GM23338 (cell line): Measurements from ENCODE around the gene MT1E. TPM values are rescaled to one million over a fixed set of nuclear protein-coding genes. Genes with fewer than 3 reads are reported as not detected.

Experiments used
- ATAC-seq: fragments of 200-7000 bp; cut with Tn5 transposase; 3 replicates; pipeline ENCODE4 v1.9.1; 2020
- DNase-seq: peaks from one replicate; pipeline ENCODE4 v3.0.0-alpha.2; 2015; ENCODE audit warnings: low spot score
- H2AFZ ChIP-seq: fragments of 200-600 bp; sonication (generic); 2 replicates; pipeline ENCODE4 v1.8.0; 2016; ENCODE audit warnings: antibody characterized with exemption, mild to moderate bottlenecking, moderate library complexity
- H3F3A ChIP-seq: fragments of 200-600 bp; sonication (generic); replicated peaks from 2 replicates; pipeline ENCODE4 v1.8.0; 2017; ENCODE audit warnings: antibody characterized with exemption, mixed run types, low read depth
- H3K27ac ChIP-seq: fragments of 200-600 bp; sonication (generic); 2 replicates; pipeline ENCODE4 v1.6.1; 2016; ENCODE audit warnings: low read depth
- H3K27me3 ChIP-seq: fragments of 200-600 bp; sonication (generic); 2 replicates; pipeline ENCODE4 v1.8.0; 2016; ENCODE audit warnings: mild to moderate bottlenecking, mixed run types, moderate library complexity; ENCODE audit not compliant: insufficient read depth
- H3K36me3 ChIP-seq: fragments of 200-600 bp; sonication (generic); 2 replicates; pipeline ENCODE4 v1.8.0; 2016; ENCODE audit warnings: mild to moderate bottlenecking; ENCODE audit not compliant: insufficient read depth
- H3K4me1 ChIP-seq: fragments of 200-600 bp; sonication (generic); 2 replicates; pipeline ENCODE4 v1.8.0; 2016; ENCODE audit warnings: mild to moderate bottlenecking, moderate library complexity; ENCODE audit not compliant: insufficient read depth
- H3K4me2 ChIP-seq: fragments of 200-600 bp; sonication (generic); 2 replicates; pipeline ENCODE4 v1.7.1; 2017; ENCODE audit warnings: mixed run types
- H3K4me3 ChIP-seq: fragments of 200-600 bp; sonication (generic); 2 replicates; pipeline ENCODE4 v1.6.1; 2016; ENCODE audit warnings: mixed run types
- H3K79me2 ChIP-seq: fragments of 200-600 bp; sonication (generic); replicated peaks from 2 replicates; pipeline ENCODE4 v1.8.0; 2017; ENCODE audit warnings: mild to moderate bottlenecking; ENCODE audit not compliant: insufficient read depth
- H3K9me2 ChIP-seq: fragments of 200-600 bp; sonication (generic); 2 replicates; pipeline ENCODE4 v1.8.0; 2017; ENCODE audit not compliant: insufficient read depth
- H4K20me1 ChIP-seq: fragments of 200-600 bp; sonication (generic); replicated peaks from 2 replicates; pipeline ENCODE4 v1.8.0; 2017; ENCODE audit warnings: mild to moderate bottlenecking; ENCODE audit not compliant: insufficient read depth
- H3K27ac Mint-ChIP-seq: 2 replicates; pipeline ENCODE4 v1.8.0; 2020; ENCODE audit warnings: inconsistent platforms, mild to moderate bottlenecking, moderate library complexity, mixed read lengths
- H3K27me3 Mint-ChIP-seq: 3 replicates; pipeline ENCODE4 v1.8.0; 2022; ENCODE audit warnings: low read depth, mild to moderate bottlenecking, moderate library complexity, mixed read lengths, inconsistent platforms; ENCODE audit not compliant: insufficient read depth, poor library complexity
- H3K36me3 Mint-ChIP-seq: 3 replicates; pipeline ENCODE4 v1.8.0; 2021; ENCODE audit warnings: low read depth, mild to moderate bottlenecking, inconsistent platforms, moderate library complexity, mixed read lengths
- H3K4me1 Mint-ChIP-seq: 3 replicates; pipeline ENCODE4 v1.8.0; 2020; ENCODE audit warnings: mild to moderate bottlenecking, inconsistent platforms, mixed read lengths
- H3K4me3 Mint-ChIP-seq: 3 replicates; pipeline ENCODE4 v1.8.0; 2021; ENCODE audit warnings: moderate library complexity, mild to moderate bottlenecking, inconsistent platforms, mixed read lengths
- H3K9me3 Mint-ChIP-seq: 3 replicates; pipeline ENCODE4 v1.8.0; 2020; ENCODE audit warnings: moderate library complexity, mild to moderate bottlenecking, inconsistent platforms, mixed read lengths
- CREB1 ChIP-seq: fragments of 250-450 bp; sonication (Bioruptor Pico); IDR thresholded peaks from 2 replicates; pipeline ENCODE4 v1.5.0; 2020; ENCODE audit warnings: low read depth, mild to moderate bottlenecking, moderate library complexity
- EZH2 ChIP-seq: fragments of 200-600 bp; sonication (generic); IDR thresholded peaks from one replicate; pipeline ENCODE4 v1.8.0; 2017; ENCODE audit warnings: antibody characterized with exemption, mild to moderate bottlenecking, low read depth; ENCODE audit not compliant: unreplicated experiment
- POLR2AphosphoS5 ChIP-seq: IDR thresholded peaks from 2 replicates; pipeline ENCODE4 v1.6.1; 2016; ENCODE audit warnings: antibody characterized with exemption, low read depth
- STAT1 ChIP-seq: IDR thresholded peaks from one replicate; pipeline ENCODE4 v1.6.1; 2016; ENCODE audit warnings: antibody characterized with exemption; ENCODE audit not compliant: unreplicated experiment
- polyA plus RNA-seq: library from polyadenylated mRNA; unstranded; fragments of >200 nt; fragmentation: Nextera tagmentation; extraction: Ambion mirVana; gene quantifications from 2 replicates; pipeline ENCODE4 v1.2.1, GENCODE V29; 2016
- total RNA-seq: library from RNA; depleted of rRNA; stranded (reverse); fragments of >200 nt; shearing (Covaris generic); gene quantifications from 2 replicates; pipeline ENCODE4 v1.2.3, GENCODE V29; 2014
- TF ChIP-seq, protein P1 (sequence below): IDR thresholded peaks from one replicate; pipeline ENCODE4 v1.6.1; 2018; ENCODE audit warnings: antibody characterized with exemption; ENCODE audit not compliant: unreplicated experiment
- TF ChIP-seq, protein P2 (sequence below): IDR thresholded peaks from 2 replicates; pipeline ENCODE4 v1.6.1; 2016; ENCODE audit warnings: antibody characterized with exemption
- TF ChIP-seq, protein P3 (sequence below), 2 experiments: fragments of 200-600 bp in 1 of 2; sonication (generic) in 1 of 2; conservative IDR thresholded peaks; 2 replicates each; pipeline versions ENCODE4 v1.5.1 to v1.6.1; 2016 to 2017; ENCODE audit warnings: antibody characterized with exemption in 2 of 2, low read depth in 2 of 2, mild to moderate bottlenecking in 2 of 2, moderate library complexity in 1 of 2

Gene MT1E
- total and polyA plus RNA-seq, 2 experiments from 2014 or later = 31.0 to 121 TPM

DNA sequence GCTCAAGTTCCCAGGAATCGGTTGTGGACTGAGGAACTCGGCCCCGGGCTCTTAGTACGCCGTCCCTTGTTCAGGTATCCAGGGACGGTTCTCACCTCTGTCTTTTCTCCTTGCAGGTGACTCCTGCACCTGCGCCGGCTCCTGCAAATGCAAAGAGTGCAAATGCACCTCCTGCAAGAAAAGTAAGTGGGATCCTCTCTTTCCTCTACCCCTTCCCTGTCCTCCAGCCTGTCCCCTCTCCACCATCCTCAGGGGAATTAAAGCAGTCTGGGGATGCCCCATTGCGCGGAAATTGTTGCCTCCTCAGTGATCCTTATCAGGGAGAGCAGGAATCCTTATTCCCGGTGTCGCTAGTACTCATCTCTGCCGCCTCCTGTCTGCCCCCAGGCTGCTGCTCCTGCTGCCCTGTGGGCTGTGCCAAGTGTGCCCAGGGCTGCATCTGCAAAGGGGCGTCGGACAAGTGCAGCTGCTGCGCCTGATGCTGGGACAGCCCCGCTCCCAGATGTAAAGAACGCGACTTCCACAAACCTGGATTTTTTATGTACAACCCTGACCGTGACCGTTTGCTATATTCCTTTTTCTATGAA, 16.6 kb upstream of the MT1E start:
- H3K4me2 ChIP-seq = peak overlapping the region; percentile 74
- Mint-ChIP-seq H3K4me1 (peaks cover 34% of the 10 kb centered on the region), H3K4me3 (peak overlapping the region; percentile 89), H3K36me3 (peaks cover 9% of the 10 kb centered on the region; the same call in 2 of the 3 replicates), H3K27me3 (peaks cover 43% of the 10 kb centered on the region), H3K27ac (no peak overlapping the region), H3K9me3 (no peaks in the 10 kb centered on the region)
- no peaks in the 10 kb centered on the region for H3K36me3 ChIP-seq
- H3K79me2 ChIP-seq = no peaks in the 10 kb centered on the region
- H3K27ac ChIP-seq = no peak overlapping the region
- H4K20me1 ChIP-seq = no peaks in the 10 kb centered on the region
- peaks cover 81% of the 10 kb centered on the region for H3K27me3 ChIP-seq
- peaks cover 14% of the 10 kb centered on the region; the same call in 1 of the 2 replicates for H3F3A ChIP-seq
- peaks cover 27% of the 10 kb centered on the region for H3K4me1 ChIP-seq
- TF ChIP-seq EZH2 = peak; percentile 58
- TF ChIP-seq, protein P1, sequence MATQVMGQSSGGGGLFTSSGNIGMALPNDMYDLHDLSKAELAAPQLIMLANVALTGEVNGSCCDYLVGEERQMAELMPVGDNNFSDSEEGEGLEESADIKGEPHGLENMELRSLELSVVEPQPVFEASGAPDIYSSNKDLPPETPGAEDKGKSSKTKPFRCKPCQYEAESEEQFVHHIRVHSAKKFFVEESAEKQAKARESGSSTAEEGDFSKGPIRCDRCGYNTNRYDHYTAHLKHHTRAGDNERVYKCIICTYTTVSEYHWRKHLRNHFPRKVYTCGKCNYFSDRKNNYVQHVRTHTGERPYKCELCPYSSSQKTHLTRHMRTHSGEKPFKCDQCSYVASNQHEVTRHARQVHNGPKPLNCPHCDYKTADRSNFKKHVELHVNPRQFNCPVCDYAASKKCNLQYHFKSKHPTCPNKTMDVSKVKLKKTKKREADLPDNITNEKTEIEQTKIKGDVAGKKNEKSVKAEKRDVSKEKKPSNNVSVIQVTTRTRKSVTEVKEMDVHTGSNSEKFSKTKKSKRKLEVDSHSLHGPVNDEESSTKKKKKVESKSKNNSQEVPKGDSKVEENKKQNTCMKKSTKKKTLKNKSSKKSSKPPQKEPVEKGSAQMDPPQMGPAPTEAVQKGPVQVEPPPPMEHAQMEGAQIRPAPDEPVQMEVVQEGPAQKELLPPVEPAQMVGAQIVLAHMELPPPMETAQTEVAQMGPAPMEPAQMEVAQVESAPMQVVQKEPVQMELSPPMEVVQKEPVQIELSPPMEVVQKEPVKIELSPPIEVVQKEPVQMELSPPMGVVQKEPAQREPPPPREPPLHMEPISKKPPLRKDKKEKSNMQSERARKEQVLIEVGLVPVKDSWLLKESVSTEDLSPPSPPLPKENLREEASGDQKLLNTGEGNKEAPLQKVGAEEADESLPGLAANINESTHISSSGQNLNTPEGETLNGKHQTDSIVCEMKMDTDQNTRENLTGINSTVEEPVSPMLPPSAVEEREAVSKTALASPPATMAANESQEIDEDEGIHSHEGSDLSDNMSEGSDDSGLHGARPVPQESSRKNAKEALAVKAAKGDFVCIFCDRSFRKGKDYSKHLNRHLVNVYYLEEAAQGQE = no peak
- peak overlapping the region; percentile 80 for H2AFZ ChIP-seq
- peak overlapping the region; percentile 51 for H3K4me3 ChIP-seq
- peak; percentile 11 for ATAC-seq
- no peaks in the 10 kb centered on the region for H3K9me2 ChIP-seq
- DNase-seq = no peak

DNA sequence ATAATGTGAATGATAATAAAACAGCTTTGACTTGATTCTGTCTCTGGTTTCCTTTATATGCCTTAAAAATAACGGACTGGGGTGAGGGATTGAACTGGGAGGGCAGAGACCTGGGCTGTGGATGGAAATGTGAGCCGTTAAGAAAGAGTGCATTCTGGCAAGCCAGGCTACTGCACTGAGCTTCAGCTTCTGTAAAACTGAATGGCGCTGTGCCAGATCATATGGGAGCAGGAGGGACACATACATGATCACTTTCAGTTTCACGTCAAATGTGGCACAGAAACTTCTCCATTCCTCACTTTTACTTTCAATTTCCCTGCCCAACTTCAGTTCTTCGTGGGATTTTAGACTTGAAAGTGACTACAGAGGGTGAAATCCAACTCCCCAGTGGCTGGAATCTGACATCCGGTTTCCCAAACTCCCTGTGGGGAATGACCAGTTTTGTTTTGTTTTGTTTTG, 16.1 kb upstream of the MT1E start:
- Histone ChIP-seq H3F3A (peaks cover 14% of the 10 kb centered on the region; the same call in 1 of the 2 replicates), H2AFZ (no peak overlapping the region), H3K27me3 (peaks cover 86% of the 10 kb centered on the region), H3K4me1 (peaks cover 28% of the 10 kb centered on the region), H4K20me1 (no peaks in the 10 kb centered on the region), H3K79me2 (no peaks in the 10 kb centered on the region), H3K9me2 (no peaks in the 10 kb centered on the region), H3K4me2 (peak overlapping the region; percentile 74), H3K27ac (no peak overlapping the region), H3K4me3 (peak overlapping the region; percentile 51), H3K36me3 (no peaks in the 10 kb centered on the region)
- Mint-ChIP-seq H3K9me3 (no peaks in the 10 kb centered on the region), H3K27me3 (peaks cover 46% of the 10 kb centered on the region), H3K4me1 (peaks cover 34% of the 10 kb centered on the region), H3K27ac (no peak overlapping the region), H3K36me3 (peaks cover 9% of the 10 kb centered on the region; the same call in 2 of the 3 replicates), H3K4me3 (peak overlapping the region; percentile 89)
- peak; percentile 3; the same call in 1 of the 3 replicates for ATAC-seq
- DNase-seq = no peak
- no peak for TF ChIP-seq STAT1
- peak; percentile 45 for TF ChIP-seq EZH2

DNA sequence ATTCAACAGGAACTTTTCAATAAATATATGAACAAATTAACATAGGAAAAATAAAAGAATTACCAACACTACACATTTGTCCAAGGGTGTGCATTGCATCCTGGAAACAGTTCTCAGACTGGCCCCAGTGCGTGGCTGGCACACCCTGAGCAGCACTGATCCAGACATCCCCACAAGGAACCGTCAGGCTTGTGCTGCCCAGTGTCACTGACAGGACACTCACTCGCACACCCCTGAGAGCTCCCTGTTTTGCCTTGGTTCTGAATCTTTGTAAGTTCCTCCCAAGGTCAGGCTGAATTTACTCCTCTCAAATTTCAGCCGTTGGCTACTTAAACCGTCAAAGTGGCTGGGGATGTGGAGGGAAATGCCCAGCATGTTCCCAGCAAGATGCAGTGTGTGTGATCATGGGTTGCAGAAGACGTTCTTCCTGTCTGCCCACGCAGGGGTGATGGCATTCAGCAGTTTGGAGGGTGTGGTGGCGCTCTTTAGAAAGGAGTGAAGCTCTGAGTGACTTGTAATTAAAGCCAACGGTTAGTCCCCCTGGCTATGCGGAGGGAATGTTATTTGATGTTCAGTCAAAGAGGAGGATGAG, 15.5 kb upstream of the MT1E start:
- Mint-ChIP-seq H3K4me3 (peak overlapping the region; percentile 89), H3K4me1 (peaks cover 34% of the 10 kb centered on the region), H3K36me3 (peaks cover 9% of the 10 kb centered on the region; the same call in 2 of the 3 replicates), H3K27me3 (peaks cover 53% of the 10 kb centered on the region), H3K9me3 (no peaks in the 10 kb centered on the region), H3K27ac (no peak overlapping the region)
- Histone ChIP-seq H4K20me1 (no peaks in the 10 kb centered on the region), H3K27me3 (peaks cover 93% of the 10 kb centered on the region), H3K27ac (no peak overlapping the region), H3K9me2 (no peaks in the 10 kb centered on the region), H3K4me1 (peaks cover 28% of the 10 kb centered on the region), H3K79me2 (no peaks in the 10 kb centered on the region), H3K4me2 (peak overlapping the region; percentile 74), H3K4me3 (0 out of 2 replicates have a peak overlapping the region, but pooled peaks have one; percentile 19), H3K36me3 (no peaks in the 10 kb centered on the region), H2AFZ (no peak overlapping the region), H3F3A (peaks cover 14% of the 10 kb centered on the region; the same call in 1 of the 2 replicates)
- ATAC-seq (no peak), DNase-seq (no peak)
- TF ChIP-seq, protein P2, sequence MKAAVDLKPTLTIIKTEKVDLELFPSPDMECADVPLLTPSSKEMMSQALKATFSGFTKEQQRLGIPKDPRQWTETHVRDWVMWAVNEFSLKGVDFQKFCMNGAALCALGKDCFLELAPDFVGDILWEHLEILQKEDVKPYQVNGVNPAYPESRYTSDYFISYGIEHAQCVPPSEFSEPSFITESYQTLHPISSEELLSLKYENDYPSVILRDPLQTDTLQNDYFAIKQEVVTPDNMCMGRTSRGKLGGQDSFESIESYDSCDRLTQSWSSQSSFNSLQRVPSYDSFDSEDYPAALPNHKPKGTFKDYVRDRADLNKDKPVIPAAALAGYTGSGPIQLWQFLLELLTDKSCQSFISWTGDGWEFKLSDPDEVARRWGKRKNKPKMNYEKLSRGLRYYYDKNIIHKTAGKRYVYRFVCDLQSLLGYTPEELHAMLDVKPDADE = no peak
- TF ChIP-seq POLR2AphosphoS5 (no peak), CREB1 (CRISPR knock-in tag) (no peak), STAT1 (no peak)
- TF ChIP-seq, protein P3, sequence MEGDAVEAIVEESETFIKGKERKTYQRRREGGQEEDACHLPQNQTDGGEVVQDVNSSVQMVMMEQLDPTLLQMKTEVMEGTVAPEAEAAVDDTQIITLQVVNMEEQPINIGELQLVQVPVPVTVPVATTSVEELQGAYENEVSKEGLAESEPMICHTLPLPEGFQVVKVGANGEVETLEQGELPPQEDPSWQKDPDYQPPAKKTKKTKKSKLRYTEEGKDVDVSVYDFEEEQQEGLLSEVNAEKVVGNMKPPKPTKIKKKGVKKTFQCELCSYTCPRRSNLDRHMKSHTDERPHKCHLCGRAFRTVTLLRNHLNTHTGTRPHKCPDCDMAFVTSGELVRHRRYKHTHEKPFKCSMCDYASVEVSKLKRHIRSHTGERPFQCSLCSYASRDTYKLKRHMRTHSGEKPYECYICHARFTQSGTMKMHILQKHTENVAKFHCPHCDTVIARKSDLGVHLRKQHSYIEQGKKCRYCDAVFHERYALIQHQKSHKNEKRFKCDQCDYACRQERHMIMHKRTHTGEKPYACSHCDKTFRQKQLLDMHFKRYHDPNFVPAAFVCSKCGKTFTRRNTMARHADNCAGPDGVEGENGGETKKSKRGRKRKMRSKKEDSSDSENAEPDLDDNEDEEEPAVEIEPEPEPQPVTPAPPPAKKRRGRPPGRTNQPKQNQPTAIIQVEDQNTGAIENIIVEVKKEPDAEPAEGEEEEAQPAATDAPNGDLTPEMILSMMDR (conservative IDR thresholded peaks at IDR 0.05; ENCODE audit: low read depth in 2 of 2) = no peak
